T-helper 2 cell treated with Interferon-gamma antibody and Interleukin-4, amounts not matched to agents 100 ng/mL and 5 ng/mL, for 36 hours (primary cell): ENCODE measurements around the gene ACTL10. TPM values are rescaled to one million over a fixed set of nuclear protein-coding genes. Genes with fewer than 3 reads are reported as not detected.

Source experiments
- intact Hi-C: fragments of 100-400 bp; cut with micrococcal nuclease; formaldehyde crosslinking; loops from one replicate; pipeline ENCODE4 v1.15.1; 2023
- total RNA-seq: library from RNA; stranded (reverse); gene quantifications from 2 replicates; pipeline ENCODE4 v1.2.3, GENCODE V29; 2022

Gene ACTL10
- total RNA-seq, 1 donor from 2014 or later = 3.0 TPM

DNA sequence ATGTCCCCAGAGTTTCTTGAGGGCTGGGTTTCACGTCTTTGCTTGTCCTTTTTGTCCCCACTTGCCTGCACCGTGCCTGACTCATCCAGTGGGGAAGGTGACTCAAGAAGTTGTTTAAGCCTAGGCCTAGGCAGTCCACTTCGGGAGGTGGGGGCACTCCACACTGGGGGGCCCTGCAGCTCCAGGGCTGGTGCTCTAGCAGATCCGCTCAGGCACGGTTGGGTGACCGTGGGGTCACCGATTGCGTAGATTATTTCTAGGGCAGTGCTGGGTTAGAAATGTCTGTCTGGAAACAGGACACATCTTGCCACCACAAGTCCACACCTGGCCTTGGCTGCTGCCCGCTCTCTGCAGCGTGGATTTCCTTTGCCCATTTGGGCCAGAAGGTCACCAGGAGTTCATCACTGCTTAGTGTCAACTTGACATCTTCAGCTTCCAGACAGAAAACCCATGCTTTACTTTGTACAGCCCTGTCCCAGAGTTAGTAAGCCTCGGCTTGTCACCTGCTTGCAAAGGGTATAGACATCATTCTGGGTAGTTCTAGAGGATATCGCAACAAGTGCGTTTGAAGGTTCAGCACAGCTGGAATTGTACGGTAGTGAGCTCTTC lies 18.2 kb upstream of the ACTL10 start:
- intact Hi-C loops = no loop called here

DNA sequence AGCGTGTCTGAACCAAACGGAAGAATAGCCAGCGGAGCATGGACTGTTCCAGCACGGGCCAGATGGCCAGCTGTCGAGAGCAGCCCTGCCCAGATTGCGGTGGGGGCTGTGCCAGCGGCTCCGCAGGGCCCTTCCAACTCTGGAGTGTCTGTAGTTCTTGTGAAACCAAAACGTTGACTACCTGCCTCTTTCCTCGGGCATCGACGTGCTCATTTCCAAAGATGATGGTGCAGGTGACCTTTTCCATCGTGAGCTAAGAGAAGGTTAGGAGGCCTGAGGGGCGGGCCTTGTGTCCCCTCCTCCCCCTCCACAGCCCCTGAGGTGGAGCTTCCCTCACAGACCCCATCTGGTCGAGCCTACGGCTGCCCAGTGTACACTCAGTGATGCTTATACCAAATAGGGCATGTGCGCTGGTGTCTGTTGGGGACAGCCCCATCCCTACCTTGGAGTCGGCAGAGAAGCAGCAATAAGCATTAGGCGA lies 17.5 kb upstream of the ACTL10 start:
- intact Hi-C loops = no loop called here

DNA sequence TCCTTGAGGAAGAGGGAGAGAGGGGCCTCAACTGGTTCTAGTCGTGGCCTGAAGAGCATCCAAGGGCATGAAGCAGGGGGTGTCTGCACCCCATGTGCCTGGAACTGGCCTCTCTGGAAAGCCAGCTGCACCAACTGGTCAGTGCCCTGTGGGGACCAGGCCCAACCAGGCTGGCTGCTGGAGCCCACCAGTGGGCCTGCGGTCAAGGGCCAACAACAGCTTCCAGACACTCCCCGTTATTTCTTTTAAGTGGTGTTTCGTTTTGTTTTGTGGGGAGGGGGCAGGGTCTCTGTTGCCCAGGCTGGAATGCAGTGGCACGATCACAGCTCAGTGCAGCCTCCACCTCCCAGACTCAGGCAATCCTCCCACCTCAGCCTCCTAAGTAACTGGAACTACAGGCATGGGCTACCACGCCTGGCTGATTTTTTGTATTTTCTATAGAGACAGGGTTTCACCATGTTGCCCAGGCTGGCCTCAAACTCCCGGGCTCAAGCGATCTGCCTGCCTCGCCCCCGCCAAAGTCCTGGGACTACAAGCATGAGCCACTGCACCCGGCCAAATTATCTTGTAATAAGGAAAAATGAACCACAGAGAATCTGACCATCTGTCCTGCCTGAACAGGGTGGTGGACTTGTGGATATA lies 16.5 kb upstream of the ACTL10 start:
- intact Hi-C loops = loop anchor here (5.0 kb wide), 1 partner anchor 193 kb away; no protein-coding TSS in a partner anchor

DNA sequence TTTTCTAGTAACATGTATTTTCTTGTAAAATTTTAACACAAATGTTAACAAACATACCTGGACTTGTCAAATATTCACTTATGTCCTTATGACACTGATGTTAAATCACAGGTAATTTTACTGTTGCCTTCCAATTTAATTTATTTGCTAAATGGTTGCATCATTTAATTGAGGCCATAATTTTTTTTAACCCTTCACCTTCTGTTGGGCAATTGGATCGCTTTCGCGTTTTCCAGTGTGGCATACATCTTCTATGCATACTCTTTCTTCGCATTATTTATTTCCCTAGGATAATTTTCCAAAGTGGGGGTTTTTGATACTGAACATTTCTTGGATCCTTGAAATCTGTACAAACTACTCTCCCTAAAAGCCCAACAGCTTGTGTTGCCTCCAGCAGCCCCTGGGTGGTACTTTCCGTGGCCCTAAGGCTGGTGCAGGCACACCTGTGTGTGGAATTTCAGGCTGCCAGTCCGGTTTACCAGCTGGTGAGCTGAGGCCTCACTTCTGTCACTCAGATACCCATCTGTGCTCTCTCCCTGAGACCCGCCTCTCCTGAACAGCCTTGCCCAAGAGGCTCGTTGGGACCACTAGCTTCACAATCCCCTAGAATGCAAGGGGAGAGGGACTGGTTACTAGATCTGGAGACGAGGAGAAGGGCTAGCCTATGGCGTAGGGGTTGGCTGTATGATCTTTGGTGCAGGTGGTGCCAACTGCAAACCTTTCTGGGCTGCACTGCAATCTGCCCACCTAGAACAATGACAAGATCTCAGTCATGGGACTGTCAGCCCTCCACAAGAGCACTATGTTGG lies 15.8 kb upstream of the ACTL10 start:
- intact Hi-C loops = loop anchor here (5.0 kb wide), 1 partner anchor 194 kb away; no protein-coding TSS in a partner anchor

DNA sequence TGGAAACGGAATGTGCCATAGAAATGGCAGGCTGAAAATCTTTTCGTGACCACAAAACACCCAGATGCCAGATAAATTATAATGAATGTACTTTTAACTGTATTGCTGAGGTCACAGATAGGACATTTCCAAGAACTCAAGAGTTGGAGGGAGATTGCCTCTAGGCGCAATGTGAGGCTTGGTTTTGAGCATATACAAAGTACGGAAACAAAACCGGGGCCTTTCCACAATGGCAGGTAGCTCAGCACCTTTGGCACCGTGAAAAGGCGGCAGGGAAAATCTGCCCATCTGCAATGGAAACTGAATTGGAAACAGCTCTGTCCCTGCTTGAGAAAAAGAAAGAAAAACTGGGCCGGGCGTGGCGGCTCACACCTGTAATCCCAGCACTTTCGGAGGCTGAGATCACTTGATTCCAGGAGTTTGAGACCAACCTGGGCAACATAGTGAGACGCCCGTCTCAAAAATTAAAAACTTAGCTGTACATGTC lies 15.1 kb upstream of the ACTL10 start:
- intact Hi-C loops = loop anchor here (5.0 kb wide), 1 partner anchor 194 kb away; no protein-coding TSS in a partner anchor

DNA sequence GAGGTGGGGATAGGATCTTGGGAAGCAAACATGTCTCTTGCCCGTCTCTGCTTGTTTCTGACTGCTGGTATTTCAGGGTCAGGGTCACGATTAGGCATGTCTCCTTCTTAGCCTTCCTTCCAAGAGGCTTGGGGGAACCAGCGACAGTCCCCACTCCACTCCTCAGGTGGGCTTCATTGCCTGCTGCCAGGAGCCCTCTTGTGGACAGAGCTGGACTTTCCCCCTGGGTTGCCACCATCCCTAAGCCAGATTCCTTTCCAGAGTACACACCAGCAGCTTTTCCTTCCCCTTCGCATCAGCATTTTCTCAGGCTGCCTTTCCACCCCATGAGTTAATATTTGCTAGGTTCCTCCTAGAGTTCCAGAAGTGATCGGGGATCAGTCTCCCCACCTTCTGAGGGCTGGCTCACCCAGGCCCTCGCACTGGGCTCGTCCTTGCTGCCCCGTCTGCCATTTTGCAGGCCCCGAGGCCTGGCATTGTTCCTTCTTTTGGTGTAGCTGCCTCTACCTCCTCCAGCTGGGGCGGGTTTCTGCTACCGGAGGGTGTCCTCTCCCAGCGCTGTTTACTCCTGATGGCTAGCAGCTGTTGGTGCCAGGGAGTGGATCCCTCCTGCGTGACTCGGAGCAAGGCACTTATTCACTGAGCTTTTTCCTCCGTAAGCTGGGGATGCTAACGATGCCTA lies 13.4 kb upstream of the ACTL10 start:
- intact Hi-C loops = loop anchor here (5.0 kb wide), 1 partner anchor 196 kb away; no protein-coding TSS in a partner anchor

DNA sequence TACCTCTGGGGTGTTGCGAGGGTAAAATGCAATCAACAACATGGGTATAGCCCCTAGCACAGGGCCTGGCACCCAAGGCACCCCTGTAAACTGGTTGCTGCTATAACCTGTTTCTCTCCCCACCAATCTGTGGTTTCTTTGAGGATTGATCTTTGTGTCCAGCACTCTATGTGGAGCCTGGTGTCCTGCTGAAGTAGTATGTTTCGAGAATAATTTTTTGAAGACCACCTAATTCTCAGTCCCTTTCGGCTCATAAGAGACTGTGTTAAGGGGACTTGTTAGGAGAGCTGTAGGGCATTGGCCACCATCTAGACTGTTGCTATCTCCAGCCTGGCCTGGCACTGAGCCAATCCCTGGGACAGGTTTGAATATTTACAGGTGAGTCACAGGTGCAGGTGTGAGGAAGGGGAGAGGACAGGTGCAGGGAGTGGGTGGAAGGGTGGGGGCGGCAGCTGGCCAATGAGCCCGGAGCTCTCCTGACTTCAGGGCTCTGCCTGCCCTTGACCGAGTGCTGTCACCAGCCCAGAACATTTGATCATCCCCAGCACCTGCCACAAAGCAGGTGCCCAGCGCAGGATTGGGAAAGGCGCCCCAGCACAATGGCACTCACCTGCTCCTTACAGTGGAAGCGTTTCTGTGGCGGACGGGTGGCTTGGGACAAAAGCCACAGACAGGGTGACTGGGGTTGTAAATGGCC lies 12.7 kb upstream of the ACTL10 start:
- intact Hi-C loops = loop anchor here (5.0 kb wide), 1 partner anchor 197 kb away; no protein-coding TSS in a partner anchor

DNA sequence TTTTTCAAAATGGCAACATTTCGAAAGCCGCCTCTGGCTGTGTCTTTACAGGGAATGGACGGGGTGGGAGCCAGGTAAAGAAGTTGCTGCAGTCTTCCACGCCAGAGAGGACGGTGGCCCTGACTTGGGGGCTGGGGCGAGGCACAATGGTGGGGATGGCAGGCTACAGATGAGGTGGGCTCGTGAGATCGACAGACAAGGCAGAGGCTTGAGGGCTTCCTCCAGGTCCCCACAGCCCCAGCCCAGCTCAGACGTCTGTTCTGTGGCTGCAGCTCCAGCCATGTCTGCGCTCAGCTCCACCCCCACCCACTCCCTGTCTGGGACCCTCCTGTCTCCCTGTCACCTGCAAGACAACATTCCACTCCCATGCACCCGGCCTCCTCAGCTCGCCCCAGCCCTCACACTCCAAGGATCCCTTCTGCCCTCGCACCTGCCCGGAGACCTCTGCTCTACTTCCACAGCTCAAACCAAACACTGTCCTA lies 12.0 kb upstream of the ACTL10 start:
- intact Hi-C loops = loop anchor here (5.0 kb wide), 1 partner anchor 197 kb away; no protein-coding TSS in a partner anchor

DNA sequence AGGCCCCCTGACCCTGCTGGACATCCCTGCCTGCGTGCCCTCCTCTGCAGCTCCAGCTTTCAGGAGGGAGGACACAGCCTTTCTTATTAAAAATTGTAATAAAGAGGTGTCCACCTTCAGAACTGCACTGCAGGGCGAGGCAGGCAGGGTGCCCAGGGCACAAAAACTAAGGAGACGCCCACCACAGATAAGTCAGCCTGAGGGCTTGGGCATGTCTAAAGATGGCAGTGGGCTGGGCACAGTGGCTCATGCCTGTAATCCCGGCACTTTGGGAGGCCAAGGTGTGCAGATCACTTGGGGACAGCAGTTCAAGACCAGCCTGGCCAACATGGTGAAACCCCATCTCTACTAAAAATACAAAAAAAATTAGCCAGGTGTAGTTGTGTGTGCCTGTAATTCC lies 11.6 kb upstream of the ACTL10 start:
- intact Hi-C loops = no loop called here

DNA sequence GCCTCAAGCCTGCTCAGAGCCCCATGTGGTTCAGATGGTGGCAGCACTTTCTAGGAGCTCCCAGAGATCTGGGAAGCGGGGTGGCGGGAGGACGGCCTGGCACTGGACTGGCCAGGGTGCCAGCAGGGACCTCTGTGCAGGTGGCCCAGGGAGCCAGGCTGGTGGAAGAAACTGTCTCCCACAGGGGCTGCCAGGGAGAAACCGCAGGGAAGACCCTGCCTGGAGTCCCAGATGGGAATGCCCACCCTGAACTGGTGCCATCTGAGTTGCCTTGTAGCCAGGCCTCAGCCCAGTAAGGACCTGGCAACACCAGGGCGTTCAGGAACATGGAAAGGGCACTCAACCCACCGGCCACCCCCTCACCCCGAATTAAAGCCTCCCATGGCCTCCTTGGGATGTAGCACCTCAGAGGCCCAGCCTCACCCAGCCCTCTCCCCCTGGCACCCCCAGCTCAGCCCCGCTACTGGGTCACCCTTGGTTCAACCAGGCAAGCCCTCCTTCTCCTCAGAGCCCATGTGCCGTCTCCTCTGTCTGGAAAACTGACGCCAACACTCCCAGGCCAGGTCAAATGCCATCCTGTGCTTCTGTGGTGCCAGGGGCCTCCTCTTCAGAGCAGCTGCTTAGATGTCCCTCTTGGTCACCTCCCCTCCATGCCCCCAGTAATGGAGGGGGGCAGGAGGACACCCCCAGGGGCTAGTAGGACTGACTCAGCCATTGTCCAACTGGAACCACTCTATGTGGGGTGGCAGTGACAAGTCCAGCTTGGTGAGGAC lies 10.5 kb upstream of the ACTL10 start:
- intact Hi-C loops = no loop called here

DNA sequence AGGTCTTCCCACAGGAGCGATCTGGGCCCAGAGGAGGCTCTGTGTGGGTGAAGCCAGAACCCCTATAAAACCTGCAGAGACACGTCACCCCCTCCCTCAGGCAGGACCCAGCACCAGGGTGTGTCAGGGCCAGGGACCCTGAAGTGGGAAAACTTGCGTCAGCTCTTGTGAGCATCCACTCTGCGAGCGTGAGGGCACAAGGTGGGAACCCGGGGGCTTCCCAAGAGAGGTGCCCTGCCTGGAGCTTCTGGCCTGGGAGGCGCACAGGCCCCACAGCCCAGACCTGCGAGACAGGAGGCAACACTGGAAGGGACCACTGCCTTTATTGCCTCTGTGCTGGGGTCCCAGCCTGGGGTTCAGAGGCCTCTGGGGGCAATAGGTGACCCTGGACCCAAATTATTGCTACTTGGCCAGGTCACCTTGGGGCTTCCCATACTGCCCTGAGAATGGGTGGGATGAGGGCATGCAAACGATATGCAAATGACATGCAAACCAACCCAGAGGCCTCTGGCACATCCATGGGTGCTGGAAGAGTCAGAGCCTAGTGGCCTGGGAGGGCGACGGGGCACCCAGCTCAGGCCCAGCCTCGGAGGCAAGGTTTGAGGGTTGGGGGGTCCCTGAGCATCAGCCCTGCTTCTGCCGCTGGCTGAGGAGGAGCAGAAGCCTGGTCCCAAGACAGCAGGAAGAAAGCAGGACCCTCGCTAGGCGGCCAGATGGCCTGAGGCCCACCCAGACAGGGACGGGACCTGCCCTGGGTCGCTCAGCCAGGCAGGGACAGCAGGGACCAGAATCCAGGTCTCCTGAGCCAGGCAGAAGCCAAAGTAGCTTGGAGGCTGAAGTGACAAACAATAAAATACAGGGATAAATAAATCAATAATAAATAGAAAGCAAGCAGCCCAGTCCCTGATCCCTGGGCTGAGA lies 9.7 kb upstream of the ACTL10 start:
- intact Hi-C loops = no loop called here

DNA sequence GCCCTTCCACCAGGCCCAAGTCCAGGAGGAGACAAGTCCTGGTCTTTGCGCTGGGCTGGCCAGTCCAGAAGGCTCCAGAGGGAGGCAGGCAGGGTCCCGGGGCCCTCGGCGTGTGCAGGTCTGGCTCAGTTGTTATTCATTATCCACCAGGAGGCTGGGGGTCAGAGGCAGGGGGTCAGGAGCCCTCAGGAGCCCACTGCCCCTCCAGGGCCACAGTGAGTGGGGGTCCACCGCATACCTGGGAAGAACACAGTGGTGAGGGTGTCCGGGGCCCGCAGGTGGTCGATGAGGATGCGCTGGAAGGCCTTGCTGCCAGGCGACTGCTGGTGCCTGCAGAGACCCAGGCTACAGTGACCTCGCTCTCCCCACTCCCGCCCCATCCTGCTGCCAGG lies 9.0 kb upstream of the ACTL10 start:
- intact Hi-C loops = no loop called here

DNA sequence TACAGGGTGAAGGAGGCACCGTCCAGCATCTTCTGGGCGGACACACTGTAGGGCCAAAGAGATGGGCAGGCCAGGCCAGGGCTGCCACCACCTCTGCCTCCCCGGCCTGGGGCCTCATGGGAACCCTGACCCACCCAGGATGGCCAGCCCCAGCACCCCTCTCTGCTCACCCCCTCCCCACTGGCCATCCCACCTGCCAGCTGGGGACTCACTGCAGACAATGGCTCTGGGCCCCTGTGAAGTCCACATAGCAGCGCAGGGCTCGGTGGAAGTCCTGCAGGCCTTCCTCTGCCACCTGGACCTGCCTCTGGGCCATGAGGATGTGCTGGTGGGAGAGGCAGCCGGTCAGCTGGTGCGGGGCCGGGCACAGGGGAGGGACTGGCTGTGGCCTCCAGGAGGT lies 8.2 kb upstream of the ACTL10 start:
- intact Hi-C loops = no loop called here

DNA sequence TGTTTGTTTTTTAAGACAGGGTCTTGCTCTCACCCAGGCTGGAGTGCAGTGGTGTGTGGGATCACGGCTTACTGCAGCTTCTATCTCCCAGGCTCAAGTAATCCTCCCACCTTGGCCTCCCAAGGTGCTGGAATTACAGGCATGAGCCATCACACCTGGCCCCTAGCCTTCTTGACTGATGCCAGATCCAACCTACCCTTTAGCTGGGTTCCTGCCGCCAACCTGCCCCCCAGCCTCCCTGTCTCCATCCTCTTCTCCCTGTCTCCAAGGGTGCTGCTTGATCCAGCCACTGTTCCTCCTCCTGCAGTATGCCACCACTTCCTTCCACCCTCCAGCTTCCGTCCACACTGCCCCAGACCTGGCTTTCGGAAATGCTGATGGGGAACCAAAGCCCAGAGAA lies 7.8 kb upstream of the ACTL10 start:
- intact Hi-C loops = no loop called here

DNA sequence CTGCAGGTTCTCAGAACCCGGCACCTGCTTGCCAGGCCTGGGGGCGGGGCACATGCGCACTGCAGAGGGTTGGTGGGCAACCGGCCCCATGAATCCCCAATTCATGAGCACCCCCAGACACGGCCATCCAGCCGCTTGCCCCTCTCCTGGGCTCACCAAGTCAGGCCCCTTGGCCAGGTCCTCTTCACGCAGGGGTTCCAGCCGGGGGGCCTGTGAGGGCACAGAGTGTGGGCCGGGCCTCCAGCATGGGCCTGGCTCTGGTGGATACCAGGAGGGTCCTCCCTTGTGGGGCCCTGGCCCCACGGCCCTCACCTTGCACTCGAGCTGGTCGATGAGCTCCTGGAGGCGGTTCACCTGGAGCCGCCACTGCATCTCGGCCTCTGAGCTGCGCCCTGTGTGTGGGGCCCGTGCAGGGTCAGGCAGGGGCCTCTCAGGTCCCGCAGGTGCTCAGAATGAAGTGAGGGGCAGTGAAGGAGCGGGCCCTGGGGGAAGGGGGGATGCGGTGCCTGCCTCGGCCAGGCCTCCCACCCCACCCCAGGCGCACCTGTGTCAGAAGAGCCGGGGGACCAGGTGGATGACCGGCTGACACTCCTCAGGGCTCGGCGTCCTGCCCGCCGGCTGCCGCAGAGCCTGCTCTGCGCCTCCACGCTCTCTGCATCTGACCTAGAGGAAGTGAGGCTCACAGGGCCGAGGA lies 7.3 kb upstream of the ACTL10 start:
- intact Hi-C loops = loop anchor here (5.0 kb wide), 2 partner anchors 102 to 167 kb away; partner anchors contain the start of gene CBFA2T2

DNA sequence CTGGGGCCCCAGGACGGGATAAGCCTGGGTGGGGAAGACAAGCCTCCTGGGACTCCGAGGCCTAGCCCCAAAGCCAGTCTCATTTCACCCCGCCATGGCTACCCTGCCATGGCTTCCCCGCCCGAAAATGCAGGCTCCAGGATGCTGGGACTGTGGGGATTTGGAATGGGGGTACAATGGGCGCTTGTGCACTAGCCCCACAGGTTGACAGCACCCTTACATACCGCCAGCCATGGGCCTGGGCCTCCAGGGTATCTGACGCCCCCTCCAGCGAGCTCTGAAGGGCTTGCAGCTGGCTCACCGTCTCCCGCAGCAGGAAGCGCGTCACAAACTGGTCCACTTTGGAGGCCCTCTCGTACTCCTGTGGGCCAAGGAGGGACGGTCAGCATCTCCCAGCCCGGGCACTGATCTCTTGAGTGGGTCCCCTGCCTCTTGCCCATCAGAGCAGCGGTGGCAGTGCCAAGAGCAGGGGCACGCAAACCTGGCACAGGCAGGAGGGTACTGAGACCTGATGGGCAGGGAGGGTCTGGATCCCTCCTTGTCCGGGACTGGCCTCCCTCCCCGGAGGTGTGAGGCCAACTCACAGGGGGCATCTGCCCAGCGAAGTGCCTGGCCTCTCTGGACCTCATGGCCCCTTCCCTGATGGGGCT lies 6.6 kb upstream of the ACTL10 start:
- intact Hi-C loops = loop anchor here (5.0 kb wide), 2 partner anchors 103 to 168 kb away; partner anchors contain the start of gene CBFA2T2

DNA sequence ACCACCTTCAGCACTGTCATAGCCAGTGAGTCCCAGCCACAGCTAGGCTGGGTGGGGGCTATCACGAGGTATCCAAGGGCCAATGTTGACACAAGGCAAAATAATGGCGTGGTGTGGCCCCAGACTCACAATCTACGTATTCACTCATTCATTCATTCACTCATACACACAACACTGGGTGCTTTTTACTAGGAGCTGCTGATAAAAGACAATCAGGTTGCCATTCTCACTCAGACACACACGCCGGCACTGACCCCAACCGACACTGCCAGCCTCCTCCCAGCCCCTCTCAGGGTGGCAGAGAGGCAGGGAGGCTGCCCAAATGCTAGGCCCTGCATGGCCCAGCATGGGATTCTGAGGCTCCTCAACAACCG lies 6.1 kb upstream of the ACTL10 start:
- intact Hi-C loops = loop anchor here (5.0 kb wide), 2 partner anchors 103 to 168 kb away; partner anchors contain the start of gene CBFA2T2
